ENCODE data around the gene HTT-AS.
"Not testable (repeated sequence)": the region's sequence is repeated elsewhere in the genome, so short reads cannot be mapped to it uniquely, and the experiment has no call there.

HTT-AS gene

GRCh38 chr4:3051141-3051897 is 23.0 kb downstream of the HTT-AS start:
- DNase-seq = not testable (repeated sequence)

GRCh38 chr4:3047464-3048286 is 26.7 kb downstream of the HTT-AS start:
- DNase-seq = peak; percentile 35 to 90 (median 53)

- DNase-seq = no peak
These were observed 27.7 kb downstream of the HTT-AS start for GRCh38 chr4:3046623-3047022.

GRCh38 chr4:3046162-3046561 is 28.2 kb downstream of the HTT-AS start:
- no peak for DNase-seq

GRCh38 chr4:3044870-3045819 is 29.2 kb downstream of the HTT-AS start:
- peak in 4 of 5 experiments; percentile 25 to 96 (median 72) for DNase-seq

- no peak for DNase-seq
These were observed 30.9 kb downstream of the HTT-AS start for GRCh38 chr4:3043282-3044020.

GRCh38 chr4:3042226-3042625 is 32.1 kb downstream of the HTT-AS start:
- no peak for DNase-seq

GRCh38 chr4:3041192-3042142 is 32.9 kb downstream of the HTT-AS start:
- DNase-seq = peak in 3 of 5 experiments; percentile 13 to 83 (median 44)

- DNase-seq = no peak
These were observed 33.7 kb downstream of the HTT-AS start for GRCh38 chr4:3040452-3041191.

GRCh38 chr4:3039706-3040366 is 34.5 kb downstream of the HTT-AS start:
- no peak for DNase-seq

- DNase-seq = peak in 1 of 5 experiments; percentile 48
These were observed 36.3 kb downstream of the HTT-AS start for GRCh38 chr4:3037957-3038461.

- no peak for DNase-seq
These were observed 38.0 kb downstream of the HTT-AS start for GRCh38 chr4:3036131-3036952.

GRCh38 chr4:3035674-3036073 is 38.7 kb downstream of the HTT-AS start:
- no peak for DNase-seq

- no peak for DNase-seq
These were observed 39.1 kb downstream of the HTT-AS start for GRCh38 chr4:3035249-3035648.

- no peak for DNase-seq
These were observed 40.1 kb downstream of the HTT-AS start for GRCh38 chr4:3034231-3034630.

GRCh38 chr4:3031357-3032082 is 42.8 kb downstream of the HTT-AS start:
- no peak for DNase-seq

GRCh38 chr4:3030566-3031356 is 43.6 kb downstream of the HTT-AS start:
- DNase-seq = no peak

Data from T-helper 2 cell (primary cell).